Measurements from ENCODE around the gene CENPQ. TPM values are rescaled to one million over a fixed set of nuclear protein-coding genes. Genes with fewer than 3 reads are reported as not detected.

Gene CENPQ
- total RNA-seq, 1 experiment from 2014 or later, result 11.7 TPM

GRCh38 chr6:49509342-49509741, 46.2 kb downstream of the CENPQ start:
- DNase-seq (ENCODE audit: low spot score), result no peak
- ChIA-PET CTCF (no interaction called here), POLR2A (ENCODE audit: low non-redundant PET) (no interaction called here)
- H3K4me1 ChIP-seq (ENCODE audit: insufficient read depth, low read length, poor library complexity, severe bottlenecking), result no peaks in the 10 kb centered on the region
- BruUV-seq (replicated peaks), result no TSS peak
- H3K9me3 ChIP-seq (ENCODE audit: low read depth, low read length, poor library complexity, severe bottlenecking), result no peaks in the 10 kb centered on the region
- H3K27me3 ChIP-seq (replicated peaks; ENCODE audit: insufficient read depth, low read depth, low read length, poor library complexity), result peaks cover 3% of the 10 kb centered on the region
- intact Hi-C loops (cut with micrococcal nuclease; ENCODE audit: unreplicated experiment), result no loop called here
- no peaks in the 10 kb centered on the region for H3K36me3 ChIP-seq (ENCODE audit: insufficient read depth, low read length, poor library complexity, severe bottlenecking)
- no peak overlapping the region for H3K27ac ChIP-seq (ENCODE audit: low read depth, low read length, poor library complexity, severe bottlenecking)
- no peak for TF ChIP-seq CTCF (conservative IDR thresholded peaks at IDR 0.05; ENCODE audit: low read depth, low read length)
- no peak for TF ChIP-seq EZH2 (IDR thresholded peaks at IDR 0.05; ENCODE audit: borderline replicate concordance, low read depth, low read length, poor library complexity, severe bottlenecking)
- H3K4me3 ChIP-seq (ENCODE audit: low read depth, low read length, poor library complexity, severe bottlenecking), result no peak overlapping the region

GRCh38 chr6:49513153-49513989, 50.2 kb downstream of the CENPQ start:
- Histone ChIP-seq H3K27ac (ENCODE audit: low read depth, low read length, poor library complexity, severe bottlenecking) (no peak overlapping the region), H3K36me3 (ENCODE audit: insufficient read depth, low read length, poor library complexity, severe bottlenecking) (no peaks in the 10 kb centered on the region), H3K4me3 (ENCODE audit: low read depth, low read length, poor library complexity, severe bottlenecking) (no peak overlapping the region), H3K4me1 (ENCODE audit: insufficient read depth, low read length, poor library complexity, severe bottlenecking) (no peaks in the 10 kb centered on the region), H3K27me3 (replicated peaks; ENCODE audit: insufficient read depth, low read depth, low read length, poor library complexity) (peaks cover 3% of the 10 kb centered on the region), H3K9me3 (ENCODE audit: low read depth, low read length, poor library complexity, severe bottlenecking) (no peaks in the 10 kb centered on the region)
- BruUV-seq (replicated peaks), result no TSS peak
- ChIA-PET CTCF (no interaction called here), POLR2A (ENCODE audit: low non-redundant PET) (no interaction called here)
- intact Hi-C loops (cut with micrococcal nuclease; ENCODE audit: unreplicated experiment), result no loop called here
- no peak for DNase-seq (ENCODE audit: low spot score)
- TF ChIP-seq EZH2 (IDR thresholded peaks at IDR 0.05; ENCODE audit: borderline replicate concordance, low read depth, low read length, poor library complexity, severe bottlenecking) (no peak), CTCF (conservative IDR thresholded peaks at IDR 0.05; ENCODE audit: low read depth, low read length) (no peak)

- H3K4me3 ChIP-seq (ENCODE audit: low read depth, low read length, poor library complexity, severe bottlenecking), result no peak overlapping the region
- POLR2A ChIA-PET (ENCODE audit: low non-redundant PET), result no interaction called here
- no peak overlapping the region for H3K27ac ChIP-seq (ENCODE audit: low read depth, low read length, poor library complexity, severe bottlenecking)
- BruUV-seq (replicated peaks), result no TSS peak
- no peaks in the 10 kb centered on the region for H3K36me3 ChIP-seq (ENCODE audit: insufficient read depth, low read length, poor library complexity, severe bottlenecking)
- H3K4me1 ChIP-seq (ENCODE audit: insufficient read depth, low read length, poor library complexity, severe bottlenecking), result no peaks in the 10 kb centered on the region
- CTCF ChIA-PET, result no interaction called here
- intact Hi-C loops (cut with micrococcal nuclease; ENCODE audit: unreplicated experiment), result no loop called here
- no peaks in the 10 kb centered on the region for H3K9me3 ChIP-seq (ENCODE audit: low read depth, low read length, poor library complexity, severe bottlenecking)
- no peak for TF ChIP-seq EZH2 (IDR thresholded peaks at IDR 0.05; ENCODE audit: borderline replicate concordance, low read depth, low read length, poor library complexity, severe bottlenecking)
- TF ChIP-seq CTCF (conservative IDR thresholded peaks at IDR 0.05; ENCODE audit: low read depth, low read length), result no peak
- H3K27me3 ChIP-seq (replicated peaks; ENCODE audit: insufficient read depth, low read depth, low read length, poor library complexity), result peaks cover 3% of the 10 kb centered on the region
- no peak for DNase-seq (ENCODE audit: low spot score)
These were observed 51.7 kb downstream of the CENPQ start for GRCh38 chr6:49514571-49515484.

All from A673 (cell line).